WTC11 (cell line): Measurements from ENCODE around the gene ATN1.

Experiments
- ARID4B ChIP-seq: sonication (generic); formaldehyde crosslinking; IDR thresholded peaks from 2 replicates; pipeline ENCODE4 v1.8.0; 2023; ENCODE audit warnings: missing genetic modification reagents, mild to moderate bottlenecking, borderline replicate concordance
- CBFB ChIP-seq: sonication (generic); formaldehyde crosslinking; IDR thresholded peaks from 2 replicates; pipeline ENCODE4 v1.8.1; 2022; ENCODE audit warnings: mild to moderate bottlenecking, low read depth, missing genetic modification reagents
- CREB1 ChIP-seq: sonication (generic); formaldehyde crosslinking; IDR thresholded peaks from 2 replicates; pipeline ENCODE4 v1.8.0; 2023; ENCODE audit warnings: mild to moderate bottlenecking, missing genetic modification reagents
- E2F1 ChIP-seq: sonication (generic); formaldehyde crosslinking; IDR thresholded peaks from 2 replicates; pipeline ENCODE4 v1.8.0; 2022; ENCODE audit warnings: mild to moderate bottlenecking, missing genetic modification reagents
- ELF4 ChIP-seq: sonication (generic); formaldehyde crosslinking; IDR thresholded peaks from 2 replicates; pipeline ENCODE4 v1.8.1; 2022; ENCODE audit warnings: low read depth, mild to moderate bottlenecking, moderate library complexity, missing genetic modification reagents
- ETV6 ChIP-seq: sonication (generic); formaldehyde crosslinking; IDR thresholded peaks from 2 replicates; pipeline ENCODE4 v1.8.1; 2022; ENCODE audit warnings: mild to moderate bottlenecking, missing genetic modification reagents
- NFYB ChIP-seq: sonication (generic); formaldehyde crosslinking; conservative IDR thresholded peaks from 2 replicates; pipeline ENCODE4 v1.8.0; 2022; ENCODE audit warnings: low read depth, missing genetic modification reagents
- RELA ChIP-seq: sonication (generic); formaldehyde crosslinking; IDR thresholded peaks from 2 replicates; pipeline ENCODE4 v1.8.1; 2022; ENCODE audit warnings: missing genetic modification reagents, mild to moderate bottlenecking, borderline replicate concordance
- TEAD4 ChIP-seq: sonication (generic); formaldehyde crosslinking; IDR thresholded peaks from 2 replicates; pipeline ENCODE4 v1.8.0; 2022; ENCODE audit warnings: mild to moderate bottlenecking, missing genetic modification reagents
- ZNF423 ChIP-seq: fragments of 250-450 bp; sonication (Bioruptor Pico); IDR thresholded peaks from 2 replicates; pipeline ENCODE4 v2.1.2; 2022; ENCODE audit warnings: mild to moderate bottlenecking, moderate library complexity
- TF ChIP-seq, protein P1 (sequence below): sonication (generic); formaldehyde crosslinking; IDR thresholded peaks from 2 replicates; pipeline ENCODE4 v1.8.0; 2022; ENCODE audit warnings: mild to moderate bottlenecking, missing genetic modification reagents
- TF ChIP-seq, protein P2 (sequence below): fragments of 200-600 bp; IDR thresholded peaks from 2 replicates; pipeline ENCODE4 v1.8.0; 2022; ENCODE audit warnings: antibody characterized with exemption

- TF ChIP-seq CBFB (CRISPR knock-in tag) (no peak), TEAD4 (CRISPR knock-in tag) (no peak), E2F1 (no peak), ELF4 (CRISPR knock-in tag) (no peak), CREB1 (no peak), ETV6 (CRISPR knock-in tag) (no peak), ARID4B (no peak), NFYB (CRISPR knock-in tag) (no peak), ZNF423 (CRISPR knock-in tag) (no peak), RELA (no peak)
- TF ChIP-seq, protein P1, sequence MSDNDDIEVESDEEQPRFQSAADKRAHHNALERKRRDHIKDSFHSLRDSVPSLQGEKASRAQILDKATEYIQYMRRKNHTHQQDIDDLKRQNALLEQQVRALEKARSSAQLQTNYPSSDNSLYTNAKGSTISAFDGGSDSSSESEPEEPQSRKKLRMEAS (CRISPR knock-in tag) = no peak
- TF ChIP-seq, protein P2, sequence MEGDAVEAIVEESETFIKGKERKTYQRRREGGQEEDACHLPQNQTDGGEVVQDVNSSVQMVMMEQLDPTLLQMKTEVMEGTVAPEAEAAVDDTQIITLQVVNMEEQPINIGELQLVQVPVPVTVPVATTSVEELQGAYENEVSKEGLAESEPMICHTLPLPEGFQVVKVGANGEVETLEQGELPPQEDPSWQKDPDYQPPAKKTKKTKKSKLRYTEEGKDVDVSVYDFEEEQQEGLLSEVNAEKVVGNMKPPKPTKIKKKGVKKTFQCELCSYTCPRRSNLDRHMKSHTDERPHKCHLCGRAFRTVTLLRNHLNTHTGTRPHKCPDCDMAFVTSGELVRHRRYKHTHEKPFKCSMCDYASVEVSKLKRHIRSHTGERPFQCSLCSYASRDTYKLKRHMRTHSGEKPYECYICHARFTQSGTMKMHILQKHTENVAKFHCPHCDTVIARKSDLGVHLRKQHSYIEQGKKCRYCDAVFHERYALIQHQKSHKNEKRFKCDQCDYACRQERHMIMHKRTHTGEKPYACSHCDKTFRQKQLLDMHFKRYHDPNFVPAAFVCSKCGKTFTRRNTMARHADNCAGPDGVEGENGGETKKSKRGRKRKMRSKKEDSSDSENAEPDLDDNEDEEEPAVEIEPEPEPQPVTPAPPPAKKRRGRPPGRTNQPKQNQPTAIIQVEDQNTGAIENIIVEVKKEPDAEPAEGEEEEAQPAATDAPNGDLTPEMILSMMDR = no peak
Observed at GRCh38 chr12:6909421-6910145, 18.2 kb upstream of the ATN1 start.
